HG03571 (cell line): Measurements from ENCODE around the gene WNT11.

Experiments
- ATAC-seq: cut with Tn5 transposase; IDR thresholded peaks from one replicate; pipeline ENCODE4 v1.9.1; 2021; ENCODE audit not compliant: unreplicated experiment

Gene WNT11

DNA sequence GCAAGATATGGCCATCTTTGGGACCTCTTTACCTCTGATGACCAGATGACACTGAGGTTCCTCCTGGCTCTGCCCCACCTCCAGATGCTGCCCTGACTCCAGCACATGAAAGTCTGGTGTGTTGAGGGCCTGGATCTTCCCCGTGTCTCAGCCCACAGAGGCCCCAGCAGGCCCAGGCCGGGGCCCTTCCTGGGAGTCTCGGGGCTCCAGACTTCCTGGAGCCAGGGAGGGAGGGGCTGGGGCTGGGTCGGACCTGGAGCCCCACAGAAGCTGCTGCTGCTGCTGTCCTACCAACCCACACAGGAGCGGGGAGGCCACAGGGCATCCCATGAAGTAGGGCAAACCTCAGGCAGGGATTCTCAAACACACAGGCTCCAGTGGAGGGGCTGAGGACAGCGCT is 32.2 kb upstream of the WNT11 start:
- ATAC-seq: no peak

DNA sequence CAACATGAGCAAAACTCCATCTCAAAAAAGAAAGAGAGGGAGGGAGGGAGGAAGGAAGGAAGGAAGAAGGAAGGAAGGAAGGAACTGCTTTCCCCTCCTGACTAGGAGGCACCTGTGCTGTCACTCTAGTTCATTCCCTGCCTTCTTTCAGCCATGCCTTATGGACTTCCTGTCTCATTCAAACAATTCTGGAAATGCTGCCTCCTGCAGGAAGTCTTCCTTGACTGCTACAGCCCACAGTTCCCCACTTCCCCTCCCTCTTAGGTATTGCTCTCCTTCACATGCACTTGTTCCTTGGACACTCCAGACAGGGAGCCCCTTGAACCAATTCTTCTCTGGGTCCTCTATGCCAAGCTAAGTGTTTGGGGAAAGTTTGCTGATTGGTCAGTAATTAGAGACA is 31.6 kb upstream of the WNT11 start:
- no peak for ATAC-seq

DNA sequence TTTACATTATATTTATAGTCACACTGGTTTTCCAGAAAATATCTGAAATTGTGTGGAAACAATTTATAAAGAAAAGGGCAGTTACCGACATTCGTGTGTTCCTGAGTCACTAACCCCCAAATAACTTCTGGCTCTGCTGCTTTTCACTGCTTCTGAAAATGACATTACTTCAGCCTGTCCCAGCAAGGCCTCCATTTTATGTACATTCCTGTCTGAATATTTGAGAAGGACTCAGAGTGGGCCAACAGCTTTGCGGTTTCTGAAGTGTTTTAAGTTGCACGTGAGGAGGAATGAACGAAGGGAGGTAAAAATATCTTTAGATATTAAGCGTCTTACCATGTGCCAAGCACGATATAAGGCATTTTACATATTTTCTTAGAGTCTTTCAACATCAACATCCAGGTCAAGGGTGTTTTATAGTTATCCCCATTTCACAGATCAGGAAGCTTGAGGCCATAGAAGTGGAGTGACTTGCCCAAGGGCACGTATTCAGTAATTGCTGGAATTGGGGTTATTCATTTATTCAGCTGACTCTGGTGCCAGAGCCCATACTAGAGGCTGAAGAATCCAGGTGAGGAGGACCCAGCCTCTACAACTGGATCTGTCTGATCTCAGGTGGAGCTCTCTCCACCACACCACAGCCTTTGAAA is 30.8 kb upstream of the WNT11 start:
- ATAC-seq: no peak

DNA sequence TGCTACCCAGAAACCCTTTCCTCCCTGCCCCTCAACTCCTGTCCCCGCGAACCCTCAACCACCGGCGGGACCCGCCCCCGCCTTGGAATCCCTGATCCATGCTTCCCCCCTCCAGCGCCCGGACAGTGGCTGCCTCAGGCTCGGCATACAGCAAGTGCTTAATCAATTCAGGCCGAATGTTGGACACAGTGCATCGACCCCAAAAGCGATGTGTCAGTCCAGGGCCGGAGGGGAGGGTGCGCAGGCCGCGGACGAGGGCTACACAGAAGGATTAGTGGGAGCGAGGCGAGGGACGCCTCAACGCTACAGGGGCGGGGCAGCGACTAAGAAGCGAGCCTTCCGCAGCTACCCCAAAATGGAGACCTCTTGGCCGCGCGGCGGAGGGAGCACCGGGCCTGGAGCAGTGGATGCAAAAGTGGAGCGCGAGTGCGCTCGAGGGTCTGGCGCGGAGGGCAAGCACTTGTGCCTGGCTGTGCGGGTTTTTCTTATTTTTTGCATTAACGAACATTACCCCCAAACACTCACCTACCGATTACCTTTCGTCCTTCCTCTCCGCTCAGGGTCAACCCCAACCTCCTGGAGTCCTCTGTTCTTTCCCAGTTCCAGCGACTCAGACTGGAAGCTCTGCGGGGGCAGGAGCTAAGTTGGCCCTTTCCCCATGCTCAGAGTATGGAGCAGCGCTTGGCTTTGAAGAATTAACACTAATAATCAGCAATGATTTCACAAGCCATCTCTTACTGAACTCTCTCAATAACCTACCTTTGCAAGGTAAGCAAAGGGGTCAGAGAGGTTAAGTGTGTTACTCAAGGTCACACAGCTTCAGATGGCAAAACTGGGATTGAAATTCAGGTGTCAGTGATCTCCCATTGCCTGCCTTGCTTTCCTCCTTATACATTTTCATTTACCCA is 30.0 kb upstream of the WNT11 start:
- ATAC-seq: no peak

DNA sequence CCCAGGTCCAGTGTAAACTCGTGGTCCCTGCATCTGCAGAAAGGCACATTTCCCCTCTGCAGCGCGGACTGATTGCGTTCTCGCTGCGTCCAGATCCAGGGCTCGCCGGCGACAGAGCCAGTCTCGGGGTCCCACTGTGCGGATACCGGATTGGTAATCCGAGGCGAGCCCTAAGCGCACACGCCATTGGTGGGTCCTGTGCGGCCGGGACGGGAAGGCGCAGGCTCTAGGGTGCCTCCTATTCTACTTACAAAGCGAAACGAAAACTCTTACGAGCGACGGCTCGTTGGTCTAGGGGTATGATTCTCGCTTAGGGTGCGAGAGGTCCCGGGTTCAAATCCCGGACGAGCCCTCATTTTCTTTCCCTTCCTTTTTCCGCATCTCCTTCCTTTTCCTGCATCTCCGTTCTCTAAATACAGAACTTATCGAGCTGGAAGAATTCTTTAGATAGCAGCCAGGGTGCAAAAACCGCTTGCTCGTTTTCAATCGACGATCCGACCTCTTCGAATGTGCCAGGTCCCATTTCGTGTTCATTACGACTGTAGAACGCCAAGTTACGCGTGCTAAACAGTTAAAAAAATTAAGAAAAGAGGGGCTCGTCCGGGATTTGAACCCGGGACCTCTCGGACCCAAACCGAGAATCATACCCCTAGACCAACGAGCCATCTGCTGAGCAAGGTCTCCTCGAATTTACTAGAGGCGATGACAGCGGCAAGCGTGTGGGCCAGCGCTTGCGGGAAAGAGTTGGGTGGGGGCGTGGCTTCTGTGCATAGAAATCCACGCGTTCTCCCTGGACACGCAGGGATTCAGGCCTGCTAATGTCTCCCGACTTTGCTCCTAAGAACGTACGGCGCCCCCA is 29.2 kb upstream of the WNT11 start:
- ATAC-seq: peak; percentile 62

DNA sequence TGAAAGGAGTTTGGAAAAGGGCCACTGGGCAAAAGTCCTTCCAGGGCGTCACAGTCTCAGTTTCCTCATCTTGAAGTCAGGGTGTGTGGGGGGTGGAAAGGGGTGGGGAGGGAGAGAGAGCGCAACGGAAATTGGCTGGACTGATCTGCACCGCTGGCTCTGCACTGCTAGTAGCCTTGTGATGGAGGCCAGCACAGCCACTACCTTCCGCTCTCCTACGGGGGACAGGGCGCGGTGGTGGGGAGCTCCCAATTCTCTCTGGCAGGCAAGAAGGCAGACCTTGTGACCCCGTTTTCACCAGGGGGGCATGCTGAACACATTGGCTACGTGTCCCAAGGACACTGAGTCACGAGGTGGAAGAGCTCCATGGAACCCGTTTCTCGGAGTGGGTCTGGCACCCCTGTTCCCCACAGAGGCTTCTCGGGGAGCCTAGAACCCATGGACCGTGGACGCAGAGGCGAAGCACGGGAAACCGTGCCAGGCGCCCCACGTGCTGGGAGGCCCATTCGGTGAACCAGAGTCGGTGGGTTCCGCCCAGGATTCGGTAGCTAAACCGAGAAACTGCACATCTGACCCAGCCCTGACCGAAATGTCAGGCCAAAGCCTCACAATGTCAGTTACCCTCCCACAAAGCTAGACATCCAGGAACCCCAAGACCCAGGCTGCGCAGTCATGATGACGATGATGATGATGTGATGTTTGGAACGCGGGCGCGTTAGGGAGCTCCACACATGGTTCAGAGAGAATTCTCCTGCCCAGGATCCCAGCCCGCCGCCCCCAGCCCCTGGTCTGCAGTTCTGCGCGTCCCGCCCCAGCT is 28.3 kb upstream of the WNT11 start:
- ATAC-seq: no peak

DNA sequence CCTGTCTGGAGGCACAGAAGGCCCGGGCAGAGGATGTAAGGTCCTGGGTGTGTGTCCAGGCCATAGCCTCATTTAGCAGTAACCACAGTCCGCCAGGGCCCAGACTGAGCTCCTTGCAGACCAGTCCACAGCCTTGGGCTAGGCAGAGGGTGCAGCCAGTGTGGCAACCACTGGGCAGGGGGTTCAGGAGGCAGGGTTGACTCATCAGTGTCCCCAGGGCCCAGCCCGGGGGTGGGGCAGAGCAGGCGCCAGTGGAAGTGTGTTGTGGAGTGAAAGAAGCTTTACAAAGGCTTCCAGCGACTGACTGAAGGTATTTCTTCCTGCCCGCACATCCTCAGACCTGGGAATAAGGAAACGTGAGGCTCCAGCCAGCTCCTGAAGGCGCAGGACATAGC is 27.7 kb upstream of the WNT11 start:
- ATAC-seq: no peak

DNA sequence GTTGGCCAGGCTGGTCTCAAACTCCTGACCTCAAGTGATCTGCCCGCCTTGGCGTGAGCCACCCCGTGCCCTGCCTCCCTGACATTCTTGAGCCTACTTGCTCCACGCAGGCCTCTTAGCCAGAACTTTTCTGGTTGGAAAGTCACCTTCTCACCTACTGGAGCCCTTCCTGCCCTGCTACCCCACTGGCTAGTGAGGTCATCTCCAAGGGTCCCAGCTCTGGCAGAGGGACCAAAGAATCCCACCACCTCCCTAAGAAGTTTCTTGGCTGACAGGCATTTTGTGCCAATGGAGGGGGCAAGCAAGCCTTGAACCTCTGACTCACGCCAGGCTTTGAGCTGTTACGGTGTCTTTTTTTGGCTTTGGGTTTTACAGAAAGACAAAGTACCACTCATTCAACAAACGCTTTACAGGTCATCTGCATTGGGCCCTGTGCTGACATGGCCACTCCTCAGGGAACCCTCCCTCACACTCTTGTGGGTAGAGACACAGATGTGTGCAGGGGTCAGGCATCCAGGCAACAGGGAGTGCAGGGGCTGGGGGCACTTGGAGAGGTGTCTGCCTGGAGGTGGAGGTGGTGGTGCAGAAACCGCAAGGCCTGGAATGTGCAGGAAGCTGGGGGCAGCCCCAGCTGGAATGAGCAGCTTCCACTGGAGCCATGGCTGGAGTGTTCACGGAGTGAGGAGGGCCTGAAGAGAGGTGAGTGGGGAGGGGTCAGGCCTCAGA is 27.1 kb upstream of the WNT11 start:
- no peak for ATAC-seq

DNA sequence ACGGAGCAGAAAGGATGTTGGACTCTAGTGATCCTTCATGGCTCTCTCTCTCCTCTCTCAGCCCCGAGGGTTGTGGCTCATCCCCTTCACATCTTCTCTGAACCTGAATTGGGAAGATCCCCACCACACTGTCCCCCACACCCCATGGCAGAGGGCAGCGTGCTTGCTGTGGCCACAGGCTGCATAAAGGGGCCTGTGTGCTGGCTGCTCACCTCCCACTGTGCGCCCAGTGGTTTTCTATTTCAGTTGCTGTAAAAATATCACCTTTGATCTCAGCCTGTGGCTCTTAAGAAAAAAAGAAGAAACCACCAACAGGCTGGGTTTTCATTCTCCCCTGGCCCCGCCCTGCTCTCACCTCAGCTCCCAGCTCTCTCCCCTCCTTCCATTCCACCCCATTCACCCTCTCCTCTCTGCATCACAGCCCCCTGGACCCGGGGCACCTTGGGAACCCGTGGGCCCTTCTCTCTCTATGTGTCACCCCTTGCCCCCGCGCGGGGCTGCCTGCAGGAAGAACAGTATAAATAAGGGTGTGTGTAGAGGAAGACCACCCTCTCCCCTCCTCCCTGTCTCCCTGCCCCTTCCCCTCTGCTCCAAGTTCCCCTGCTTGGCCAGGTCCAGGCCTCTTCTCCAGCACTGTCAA is 25.8 kb upstream of the WNT11 start:
- ATAC-seq: no peak

DNA sequence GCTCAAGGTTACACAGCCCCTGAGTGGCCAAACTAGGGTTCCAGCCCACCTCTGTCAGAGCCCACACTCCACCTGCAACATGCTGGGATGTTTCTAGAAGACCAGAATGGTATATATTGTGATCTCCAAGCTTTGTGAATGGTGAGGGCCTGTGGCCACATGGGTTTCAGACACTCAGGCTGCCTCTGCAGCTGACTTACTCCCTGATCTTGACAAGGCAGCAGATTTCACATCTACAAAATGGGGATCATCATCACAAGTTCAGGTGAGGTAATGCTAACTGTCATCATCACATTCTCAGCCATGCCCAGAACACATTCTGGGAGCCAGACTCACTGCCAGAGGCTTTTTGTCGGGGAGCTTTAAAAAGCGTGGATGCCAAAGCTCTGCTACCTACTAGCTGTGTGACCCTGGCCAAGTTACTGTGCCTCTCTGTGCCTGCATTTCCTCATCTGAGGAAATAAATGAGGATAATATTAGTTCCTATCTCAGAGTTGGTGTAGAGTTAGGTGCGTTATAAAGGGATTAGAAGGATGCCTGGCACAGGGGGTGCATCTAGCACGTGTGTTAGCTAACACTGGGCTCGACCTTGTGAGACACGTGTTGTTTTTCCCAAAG is 24.9 kb upstream of the WNT11 start:
- ATAC-seq: no peak

DNA sequence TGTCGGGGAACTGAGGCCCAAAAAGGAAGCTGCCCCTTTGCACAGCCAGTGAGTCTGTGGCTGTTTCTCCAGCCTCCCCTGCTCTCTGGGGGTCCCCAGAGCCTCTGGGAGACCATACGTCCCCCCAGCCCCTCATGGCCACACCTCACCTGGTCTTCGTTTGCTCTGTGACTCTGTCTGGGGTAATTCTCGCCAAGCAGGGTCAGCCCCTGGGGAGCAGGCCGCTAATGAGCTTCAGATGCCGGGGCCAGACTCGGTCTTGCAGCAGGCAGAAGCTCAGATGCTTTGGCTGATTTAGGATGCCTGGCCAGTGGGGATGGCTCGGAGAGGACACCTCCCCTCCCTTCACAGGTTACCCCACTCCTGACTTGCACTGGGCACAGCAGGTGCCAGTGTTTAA is 24.1 kb upstream of the WNT11 start:
- no peak for ATAC-seq

DNA sequence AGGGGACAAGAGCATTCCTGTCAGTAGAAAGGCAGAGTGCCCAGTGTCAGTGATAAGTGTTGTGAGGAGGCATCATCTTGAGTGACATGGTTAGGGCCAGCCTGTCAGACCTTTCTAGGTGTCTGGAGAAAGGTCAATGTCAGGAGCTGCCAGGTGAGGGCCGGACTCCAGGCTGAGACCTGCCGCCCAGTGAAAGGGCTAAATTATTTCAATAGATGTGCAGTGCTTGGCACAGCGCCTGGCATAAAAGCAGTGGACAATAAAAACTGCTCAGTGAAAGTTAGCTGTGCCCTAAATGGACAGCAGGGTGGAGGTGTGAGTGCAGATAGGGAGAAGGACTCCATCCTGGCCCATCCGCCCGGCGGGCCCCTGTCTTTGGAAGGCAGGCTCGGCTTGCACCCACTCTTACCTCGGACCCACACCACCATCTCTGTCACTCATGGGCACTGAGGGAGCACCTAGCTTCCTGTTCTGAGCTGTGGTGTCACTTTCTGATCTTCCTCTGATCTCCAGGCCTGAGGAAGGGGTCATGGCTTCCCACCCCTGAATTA is 23.5 kb upstream of the WNT11 start:
- no peak for ATAC-seq

DNA sequence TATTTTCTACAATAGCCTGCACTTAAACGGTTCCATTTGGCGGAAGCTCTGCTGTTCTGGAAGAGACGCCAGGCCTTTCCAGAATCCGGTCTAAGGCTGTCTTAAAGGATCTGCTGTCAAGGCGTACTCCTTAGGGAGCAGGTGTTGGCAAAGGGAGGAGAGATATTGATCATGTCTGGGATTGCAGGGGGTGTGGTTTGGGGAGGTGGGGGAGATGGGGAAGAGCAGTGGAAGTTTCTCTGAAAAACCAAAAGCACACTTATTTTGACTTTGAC is 22.5 kb upstream of the WNT11 start:
- no peak for ATAC-seq

DNA sequence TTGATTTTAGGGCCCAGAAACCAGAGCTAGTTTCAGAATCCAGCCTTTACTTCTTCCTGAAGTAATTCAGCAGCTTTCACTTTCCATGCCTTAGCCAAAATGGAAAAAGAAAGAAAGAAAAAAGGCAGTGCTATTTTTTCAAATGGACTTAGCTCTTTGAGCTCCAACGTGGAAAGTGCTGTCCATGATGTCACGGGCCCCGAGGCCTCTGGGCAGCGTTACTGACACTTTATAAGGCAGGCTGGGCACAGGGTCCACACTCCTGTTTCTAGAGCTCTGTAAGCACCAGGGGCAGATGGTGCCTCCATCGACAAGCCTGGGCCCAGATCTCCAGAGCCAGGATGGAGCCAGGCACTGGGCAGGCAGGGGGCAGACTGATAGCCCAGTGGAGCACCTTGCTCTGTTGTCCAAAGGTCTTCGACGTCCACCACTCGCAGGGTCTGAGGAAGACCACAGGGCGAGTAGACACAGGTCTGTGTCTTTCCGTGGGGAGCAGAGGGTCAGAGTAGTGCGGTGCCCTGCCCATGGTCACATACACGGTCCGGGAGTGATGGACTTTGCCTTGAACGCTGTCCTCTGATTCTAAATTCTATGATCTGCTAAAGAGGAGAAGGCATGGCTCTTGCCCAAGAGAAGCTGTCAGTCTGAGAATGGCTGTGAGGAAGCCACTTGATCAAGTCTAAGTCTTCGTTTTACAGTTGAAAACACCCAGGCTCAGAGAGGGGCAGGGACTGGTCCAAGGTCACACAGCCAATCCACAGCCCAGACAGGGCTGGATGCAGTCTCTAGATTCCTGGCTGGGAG is 22.0 kb upstream of the WNT11 start:
- ATAC-seq: no peak

DNA sequence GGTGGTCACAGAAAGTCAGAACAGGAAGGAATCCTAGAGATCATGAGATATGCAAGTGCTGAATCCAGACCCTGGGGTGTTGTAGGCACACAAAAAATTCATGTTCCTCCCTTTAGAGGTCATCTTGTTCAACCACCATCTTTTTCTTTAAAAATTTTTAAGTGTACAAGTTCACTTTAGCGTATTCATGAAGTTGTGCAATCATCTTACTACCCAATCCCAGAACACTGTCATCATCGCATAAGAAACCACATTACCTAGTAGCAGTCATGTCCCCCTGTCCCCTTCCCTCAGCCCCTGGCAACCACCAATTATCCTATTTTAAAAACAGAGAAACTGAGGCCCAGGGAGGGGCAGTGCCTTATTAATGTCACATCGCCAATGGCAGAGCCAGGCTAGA is 20.3 kb upstream of the WNT11 start:
- no peak for ATAC-seq

DNA sequence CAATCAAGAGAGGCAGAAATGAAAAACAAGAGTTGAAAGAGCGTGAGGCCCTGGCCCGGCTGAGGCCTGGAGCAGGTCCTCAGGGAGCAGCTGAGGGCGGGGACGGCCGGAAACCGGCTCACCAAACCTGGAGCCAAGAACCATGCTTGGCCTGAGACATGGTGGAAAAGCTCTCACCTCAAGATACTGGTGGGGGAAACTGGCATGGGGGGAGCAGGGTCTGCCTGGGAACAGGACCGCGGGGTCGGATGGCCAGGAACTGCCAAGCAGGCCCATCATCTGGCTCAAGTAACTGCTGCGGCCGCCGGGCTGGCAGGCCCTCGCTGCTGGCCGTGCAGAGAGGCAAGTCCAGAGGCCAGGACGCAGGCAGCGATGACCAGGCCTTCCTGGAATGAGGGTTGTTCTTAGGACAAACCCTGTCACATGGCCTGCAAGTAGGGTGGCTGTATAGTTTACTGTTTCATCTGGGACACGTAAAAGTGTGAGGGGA is 18.9 kb upstream of the WNT11 start:
- no peak for ATAC-seq

DNA sequence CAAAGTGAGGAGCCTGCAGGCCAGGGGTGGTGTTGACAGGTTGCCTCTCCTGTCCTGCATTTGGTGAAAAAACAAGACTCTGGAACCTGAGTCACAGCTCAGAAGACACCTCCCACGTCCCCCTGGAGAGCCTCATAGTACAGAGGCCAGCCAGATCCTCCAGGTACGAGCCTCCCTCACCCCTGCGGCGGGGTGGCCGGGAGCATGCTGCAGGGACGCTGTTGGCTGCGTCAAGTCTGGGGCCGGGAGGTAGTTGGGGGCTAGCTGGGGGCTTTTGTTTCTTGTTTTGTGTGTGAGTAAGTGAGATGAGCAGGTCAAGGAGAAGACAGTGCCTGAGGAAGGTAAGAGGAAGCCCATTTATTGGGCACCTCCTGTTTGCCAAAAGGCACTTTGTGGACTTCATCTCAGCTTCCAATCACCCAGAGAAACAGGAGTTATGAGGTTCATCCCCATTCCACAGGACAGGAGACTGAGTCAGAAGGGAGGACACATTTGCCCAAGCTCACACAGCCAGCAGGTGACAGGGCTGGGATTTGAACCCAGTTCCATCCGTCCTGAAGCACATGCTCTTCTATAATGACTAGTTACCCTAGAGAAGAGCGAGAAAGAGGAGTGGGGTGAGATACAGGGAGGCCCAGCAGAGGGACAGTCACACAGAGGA is 18.3 kb upstream of the WNT11 start:
- ATAC-seq: no peak

DNA sequence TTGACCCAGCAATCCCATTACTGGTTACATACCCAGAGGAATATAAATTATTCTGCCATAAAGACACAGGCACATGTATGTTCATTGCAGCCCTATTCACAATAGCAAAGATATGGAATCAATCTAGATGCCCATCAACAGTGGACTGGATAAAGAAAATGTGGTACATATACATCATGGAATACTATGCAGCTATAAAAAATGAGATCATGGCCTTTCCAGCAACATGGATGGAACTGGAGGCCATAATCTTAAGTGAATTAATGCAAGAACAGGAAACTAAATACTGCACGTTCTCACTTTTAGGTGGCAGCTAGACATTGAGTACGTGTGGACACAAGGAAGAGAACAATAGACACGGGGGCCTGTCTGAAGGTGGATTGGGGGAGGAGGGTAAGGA is 15.1 kb upstream of the WNT11 start:
- no peak for ATAC-seq
